ENCODE data around the gene PTPRR.

DNA sequence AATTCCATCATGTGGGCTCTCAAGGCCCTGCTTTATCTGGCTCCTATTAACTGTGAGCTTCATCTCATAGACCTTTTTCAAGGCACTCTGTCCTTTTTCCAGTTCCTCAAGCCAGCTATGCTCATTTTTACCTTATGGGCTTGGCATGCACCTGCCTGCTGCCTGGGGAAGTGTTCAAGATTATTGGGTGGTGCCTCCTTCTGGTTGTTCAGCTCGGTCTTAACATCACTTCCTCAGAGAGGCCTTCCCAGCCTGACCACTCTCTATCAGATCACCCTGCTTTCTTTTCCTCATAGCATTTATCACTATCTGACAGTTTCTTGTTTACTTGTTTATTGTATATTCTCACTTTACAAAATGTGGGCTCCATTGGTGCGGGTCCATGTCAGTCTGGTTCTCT, 141.3 kb downstream of the PTPRR start:
- TF ChIP-seq, protein P1, sequence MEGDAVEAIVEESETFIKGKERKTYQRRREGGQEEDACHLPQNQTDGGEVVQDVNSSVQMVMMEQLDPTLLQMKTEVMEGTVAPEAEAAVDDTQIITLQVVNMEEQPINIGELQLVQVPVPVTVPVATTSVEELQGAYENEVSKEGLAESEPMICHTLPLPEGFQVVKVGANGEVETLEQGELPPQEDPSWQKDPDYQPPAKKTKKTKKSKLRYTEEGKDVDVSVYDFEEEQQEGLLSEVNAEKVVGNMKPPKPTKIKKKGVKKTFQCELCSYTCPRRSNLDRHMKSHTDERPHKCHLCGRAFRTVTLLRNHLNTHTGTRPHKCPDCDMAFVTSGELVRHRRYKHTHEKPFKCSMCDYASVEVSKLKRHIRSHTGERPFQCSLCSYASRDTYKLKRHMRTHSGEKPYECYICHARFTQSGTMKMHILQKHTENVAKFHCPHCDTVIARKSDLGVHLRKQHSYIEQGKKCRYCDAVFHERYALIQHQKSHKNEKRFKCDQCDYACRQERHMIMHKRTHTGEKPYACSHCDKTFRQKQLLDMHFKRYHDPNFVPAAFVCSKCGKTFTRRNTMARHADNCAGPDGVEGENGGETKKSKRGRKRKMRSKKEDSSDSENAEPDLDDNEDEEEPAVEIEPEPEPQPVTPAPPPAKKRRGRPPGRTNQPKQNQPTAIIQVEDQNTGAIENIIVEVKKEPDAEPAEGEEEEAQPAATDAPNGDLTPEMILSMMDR (IDR thresholded peaks at IDR 0.05; ENCODE audit: low read depth, low read length), result no peak
- no peak for TF ChIP-seq POLR2A (IDR thresholded peaks at IDR 0.05; ENCODE audit: extremely low read depth, insufficient read length)
